GM19467 (cell line): Measurements from ENCODE around the gene ARHGAP6.

Source experiments
- ATAC-seq: cut with Tn5 transposase; IDR thresholded peaks from one replicate; pipeline ENCODE4 v1.9.1; 2021; ENCODE audit warnings: mild to moderate bottlenecking, moderate library complexity; ENCODE audit not compliant: unreplicated experiment

Gene ARHGAP6

GRCh38 chrX:11406109-11406765 lies 259.5 kb downstream of the ARHGAP6 start:
- no peak for ATAC-seq

GRCh38 chrX:11403631-11404030 lies 262.1 kb downstream of the ARHGAP6 start:
- ATAC-seq = no peak

GRCh38 chrX:11401966-11402365 lies 263.8 kb downstream of the ARHGAP6 start:
- no peak for ATAC-seq

- no peak for ATAC-seq
Observed at GRCh38 chrX:11399489-11400094, 266.1 kb downstream of the ARHGAP6 start.

GRCh38 chrX:11398785-11399184 lies 266.9 kb downstream of the ARHGAP6 start:
- ATAC-seq = no peak

- ATAC-seq = no peak
Observed at GRCh38 chrX:11398139-11398538, 267.6 kb downstream of the ARHGAP6 start.

GRCh38 chrX:11397680-11398079 lies 268.0 kb downstream of the ARHGAP6 start:
- ATAC-seq = peak; percentile 66

GRCh38 chrX:11395859-11396258 lies 269.9 kb downstream of the ARHGAP6 start:
- no peak for ATAC-seq

GRCh38 chrX:11393949-11394654 lies 271.6 kb downstream of the ARHGAP6 start:
- ATAC-seq = no peak

GRCh38 chrX:11386812-11387211 lies 278.9 kb downstream of the ARHGAP6 start:
- ATAC-seq = no peak

- no peak for ATAC-seq
Observed at GRCh38 chrX:11386001-11386523, 279.7 kb downstream of the ARHGAP6 start.

GRCh38 chrX:11382930-11383329 lies 282.8 kb downstream of the ARHGAP6 start:
- no peak for ATAC-seq

GRCh38 chrX:11381464-11381863 lies 284.3 kb downstream of the ARHGAP6 start:
- ATAC-seq = peak; percentile 87

- ATAC-seq = no peak
Observed at GRCh38 chrX:11380187-11380844, 285.4 kb downstream of the ARHGAP6 start.

GRCh38 chrX:11376163-11376562 lies 289.6 kb downstream of the ARHGAP6 start:
- no peak for ATAC-seq

- ATAC-seq = no peak
Observed at GRCh38 chrX:11375614-11376119, 290.1 kb downstream of the ARHGAP6 start.

- no peak for ATAC-seq
Observed at GRCh38 chrX:11374570-11374969, 291.1 kb downstream of the ARHGAP6 start.

GRCh38 chrX:11371106-11371505 lies 294.6 kb downstream of the ARHGAP6 start:
- no peak for ATAC-seq

GRCh38 chrX:11367609-11368430 lies 297.9 kb downstream of the ARHGAP6 start:
- ATAC-seq = no peak

GRCh38 chrX:11366998-11367595 lies 298.6 kb downstream of the ARHGAP6 start:
- no peak for ATAC-seq
